ENCODE measurements around the gene AREL1. TPM values are rescaled to one million over a fixed set of nuclear protein-coding genes. Genes with fewer than 3 reads are reported as not detected.

AREL1 gene
- total and polyA plus RNA-seq, 10 donors = 5.9 to 54.7 (median 39.8) TPM

DNA sequence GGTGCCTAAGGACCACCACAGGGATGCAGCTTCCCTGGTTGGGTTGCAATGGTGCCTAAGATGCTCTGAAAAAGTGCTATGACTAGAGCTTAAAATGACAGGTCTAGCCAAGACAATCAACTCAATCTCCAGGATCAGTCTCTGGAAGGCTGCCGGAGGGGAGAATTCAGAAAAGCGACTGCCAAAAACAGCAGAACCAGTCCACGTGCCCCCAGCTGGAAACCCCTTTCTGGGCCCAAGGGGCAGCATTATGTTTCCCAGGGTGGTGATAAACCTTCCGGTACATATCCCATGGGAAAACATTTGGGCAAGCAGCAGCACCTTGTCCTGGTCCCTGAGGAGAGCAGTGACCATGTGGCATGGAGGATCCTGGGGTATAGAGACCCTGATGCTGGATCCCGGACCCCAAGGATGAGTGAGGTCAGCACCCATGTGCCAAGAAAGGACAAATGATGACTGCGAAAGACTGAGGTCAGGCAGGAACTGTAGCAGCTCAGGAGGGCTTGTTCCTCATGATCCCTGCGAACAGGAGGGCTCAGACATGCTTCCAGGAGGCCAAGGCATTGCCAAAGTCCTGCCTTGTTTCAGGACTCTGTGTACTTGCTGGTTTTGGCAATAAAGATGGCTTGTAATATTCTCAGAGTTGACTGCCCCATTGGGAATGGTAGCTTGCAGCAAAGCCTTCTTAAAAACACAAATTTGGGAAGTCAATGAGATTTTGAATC is 51.0 kb downstream of the AREL1 start:
- TF ChIP-seq POLR2A (IDR thresholded peaks at IDR 0.05) (no peak), POLR2AphosphoS5 (IDR thresholded peaks at IDR 0.05) (no peak)
- TF ChIP-seq, protein P1, sequence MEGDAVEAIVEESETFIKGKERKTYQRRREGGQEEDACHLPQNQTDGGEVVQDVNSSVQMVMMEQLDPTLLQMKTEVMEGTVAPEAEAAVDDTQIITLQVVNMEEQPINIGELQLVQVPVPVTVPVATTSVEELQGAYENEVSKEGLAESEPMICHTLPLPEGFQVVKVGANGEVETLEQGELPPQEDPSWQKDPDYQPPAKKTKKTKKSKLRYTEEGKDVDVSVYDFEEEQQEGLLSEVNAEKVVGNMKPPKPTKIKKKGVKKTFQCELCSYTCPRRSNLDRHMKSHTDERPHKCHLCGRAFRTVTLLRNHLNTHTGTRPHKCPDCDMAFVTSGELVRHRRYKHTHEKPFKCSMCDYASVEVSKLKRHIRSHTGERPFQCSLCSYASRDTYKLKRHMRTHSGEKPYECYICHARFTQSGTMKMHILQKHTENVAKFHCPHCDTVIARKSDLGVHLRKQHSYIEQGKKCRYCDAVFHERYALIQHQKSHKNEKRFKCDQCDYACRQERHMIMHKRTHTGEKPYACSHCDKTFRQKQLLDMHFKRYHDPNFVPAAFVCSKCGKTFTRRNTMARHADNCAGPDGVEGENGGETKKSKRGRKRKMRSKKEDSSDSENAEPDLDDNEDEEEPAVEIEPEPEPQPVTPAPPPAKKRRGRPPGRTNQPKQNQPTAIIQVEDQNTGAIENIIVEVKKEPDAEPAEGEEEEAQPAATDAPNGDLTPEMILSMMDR (IDR thresholded peaks at IDR 0.05 in 8 of 11, conservative IDR thresholded peaks at IDR 0.05 in 3 of 11) = no peak
- H3K9me3 ChIP-seq = no peaks in the 10 kb centered on the region
- H3K4me3 ChIP-seq = no peak overlapping the region
- intact Hi-C loops (cut with DNase I; ENCODE audit: low total_unique reads) = no loop called here
- peaks cover 4 to 97% (median 56%) of the 10 kb centered on the region in 6 donors for H3K36me3 ChIP-seq
- WGBS, 5 donors = 94 to 97% (median 96%) methylated on average over 6 to 7 of the region's 7 CpGs
- H3K4me1 ChIP-seq = no peaks in the 10 kb centered on the region
- no peaks in the 10 kb centered on the region for H3K27me3 ChIP-seq (replicated peaks in 1 of 7)
- no peak overlapping the region for H3K27ac ChIP-seq
- no peak for DNase-seq

DNA sequence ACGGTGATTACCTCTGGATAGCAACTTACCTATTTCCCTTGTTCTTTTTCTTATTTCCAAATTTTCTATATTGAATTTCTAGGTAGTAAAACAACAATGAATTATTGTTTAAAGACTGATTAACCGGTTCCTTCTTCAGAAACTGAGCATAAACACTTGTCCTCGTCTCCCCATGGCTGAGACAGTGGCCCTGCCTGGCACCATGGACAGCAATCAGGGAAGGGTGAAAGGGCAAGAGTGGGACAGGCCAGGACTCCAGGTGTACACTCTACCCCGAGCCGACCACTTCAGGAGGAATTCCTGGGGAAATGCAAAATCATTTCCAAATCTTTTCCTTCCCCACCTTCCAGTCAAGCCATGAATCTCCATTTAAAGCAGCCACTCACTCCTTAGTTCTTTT is 52.0 kb downstream of the AREL1 start:
- 77 to 87% (median 84%) methylated on average over 5 of the region's 5 CpGs for WGBS, 5 donors
- no peak overlapping the region for H3K4me3 ChIP-seq
- no peaks in the 10 kb centered on the region for H3K27me3 ChIP-seq (replicated peaks in 1 of 7)
- DNase-seq = no peak
- H3K36me3 ChIP-seq = peaks cover 4 to 97% (median 51%) of the 10 kb centered on the region in 6 donors
- TF ChIP-seq POLR2AphosphoS5 (IDR thresholded peaks at IDR 0.05) (no peak), POLR2A (IDR thresholded peaks at IDR 0.05) (no peak)
- TF ChIP-seq, protein P1 (IDR thresholded peaks at IDR 0.05 in 8 of 11, conservative IDR thresholded peaks at IDR 0.05 in 3 of 11) = no peak
- H3K4me1 ChIP-seq = peaks cover 0 to 8% (median 0%) of the 10 kb centered on the region in 6 donors
- H3K9me3 ChIP-seq = no peaks in the 10 kb centered on the region
- H3K27ac ChIP-seq = no peak overlapping the region
- intact Hi-C loops (cut with DNase I; ENCODE audit: low total_unique reads) = no loop called here

DNA sequence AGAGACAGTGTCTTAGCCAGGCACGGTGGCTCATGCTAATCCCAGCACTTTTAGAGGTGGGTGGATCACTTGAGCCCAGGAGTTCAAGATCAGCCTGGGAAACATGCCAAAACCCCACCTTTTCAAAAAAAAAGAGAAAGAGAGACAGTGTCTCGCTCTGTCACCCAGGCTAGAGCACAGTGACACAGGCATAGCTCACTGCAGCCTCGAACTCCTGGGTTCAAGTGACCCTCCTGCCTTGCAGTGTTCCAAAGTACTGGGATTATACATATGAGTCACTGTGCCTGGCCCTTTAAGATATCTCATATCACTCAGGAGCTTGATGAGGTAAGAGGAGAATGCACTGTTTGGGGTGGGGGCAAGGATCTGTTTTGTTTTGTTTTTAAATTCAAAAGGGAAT is 52.7 kb downstream of the AREL1 start:
- no peak overlapping the region for H3K27ac ChIP-seq
- DNase-seq = no peak
- TF ChIP-seq, protein P1 (IDR thresholded peaks at IDR 0.05 in 8 of 11, conservative IDR thresholded peaks at IDR 0.05 in 3 of 11) = no peak
- TF ChIP-seq POLR2AphosphoS5 (IDR thresholded peaks at IDR 0.05) = no peak
- TF ChIP-seq POLR2A (IDR thresholded peaks at IDR 0.05) = no peak
- H3K27me3 ChIP-seq (replicated peaks in 1 of 7) = no peaks in the 10 kb centered on the region
- no peaks in the 10 kb centered on the region for H3K9me3 ChIP-seq
- WGBS, 5 donors = 72 to 97% (median 82%) methylated on average over 3 of the region's 3 CpGs
- H3K36me3 ChIP-seq = peaks cover 4 to 97% (median 49%) of the 10 kb centered on the region in 6 donors
- intact Hi-C loops (cut with DNase I; ENCODE audit: low total_unique reads) = no loop called here
- no peak overlapping the region for H3K4me3 ChIP-seq
- H3K4me1 ChIP-seq = peaks cover 0 to 10% (median 3%) of the 10 kb centered on the region in 6 donors

DNA sequence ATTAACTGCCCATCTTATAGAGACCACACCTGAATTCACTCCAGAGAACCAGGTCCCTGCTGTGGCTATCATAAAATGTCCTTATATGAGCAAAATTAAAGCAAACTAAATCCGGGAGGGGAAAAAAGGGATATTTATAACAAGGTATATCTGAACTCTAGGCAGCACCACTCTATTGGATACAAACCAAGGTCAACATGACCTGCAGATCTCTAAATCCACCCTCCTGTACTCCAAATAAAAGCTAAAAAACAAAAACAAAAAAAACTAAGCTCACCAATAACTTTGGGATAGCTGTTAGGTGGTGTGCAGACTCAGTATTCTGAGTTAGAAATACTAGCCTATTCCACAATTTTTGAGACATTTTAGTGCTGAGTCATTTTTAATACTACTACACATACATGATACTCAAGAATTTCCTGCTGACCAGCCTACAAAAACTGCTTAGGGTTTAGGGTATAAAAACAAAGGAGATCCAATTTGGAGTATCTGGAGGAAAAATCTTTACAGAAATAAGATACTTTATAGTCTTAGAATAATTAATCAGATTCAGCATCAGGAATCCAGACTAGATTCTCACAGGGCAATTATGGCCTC is 54.2 kb downstream of the AREL1 start:
- no peak overlapping the region for H3K27ac ChIP-seq
- intact Hi-C loops (cut with DNase I; ENCODE audit: low total_unique reads) = no loop called here
- H3K4me1 ChIP-seq = peaks cover 0 to 13% (median 4%) of the 10 kb centered on the region in 6 donors

More for the DNA sequence above, 54.2 kb downstream of the AREL1 start:
- H3K36me3 ChIP-seq = peaks cover 4 to 91% (median 39%) of the 10 kb centered on the region in 6 donors
- WGBS, 5 donors = 93 to 100% (median 94%) methylated on average over 1 of the region's 1 CpG
- H3K9me3 ChIP-seq = no peaks in the 10 kb centered on the region
- no peak for DNase-seq
- no peak overlapping the region for H3K4me3 ChIP-seq
- TF ChIP-seq POLR2AphosphoS5 (IDR thresholded peaks at IDR 0.05) (no peak), POLR2A (IDR thresholded peaks at IDR 0.05) (no peak)
- TF ChIP-seq, protein P1 (IDR thresholded peaks at IDR 0.05 in 8 of 11, conservative IDR thresholded peaks at IDR 0.05 in 3 of 11) = no peak
- H3K27me3 ChIP-seq (replicated peaks in 1 of 7) = no peaks in the 10 kb centered on the region
